ENCODE results near the gene FERMT3.

Gene FERMT3

GRCh38 chr11:64222651-64223000, 16.1 kb downstream of the FERMT3 start:
- DNase-seq = no peak

- DNase-seq = no peak
These were observed 16.6 kb downstream of the FERMT3 start for GRCh38 chr11:64223001-64223651.

GRCh38 chr11:64224151-64224890, 17.8 kb downstream of the FERMT3 start:
- DNase-seq = no peak

- DNase-seq = no peak
These were observed 18.5 kb downstream of the FERMT3 start for GRCh38 chr11:64224891-64225607.

- peak; percentile 94 for DNase-seq
These were observed 19.3 kb downstream of the FERMT3 start, which contains the start of the genes NUDT22 and TRPT1 for GRCh38 chr11:64225608-64226506. Gene NUDT22 (plus strand): TSS chr11:64226274. CDS start chr11:64226653, 379 bp downstream. Gene TRPT1 (minus strand): TSS chr11:64226186. CDS start chr11:64225860, 326 bp downstream.

GRCh38 chr11:64226507-64227051, 20.1 kb downstream of the FERMT3 start:
- peak; percentile 51 for DNase-seq

GRCh38 chr11:64227405-64227956, 21.0 kb downstream of the FERMT3 start:
- DNase-seq = no peak

- DNase-seq = no peak
These were observed 22.7 kb downstream of the FERMT3 start for GRCh38 chr11:64229090-64229743.

- DNase-seq = no peak
These were observed 23.2 kb downstream of the FERMT3 start for GRCh38 chr11:64229744-64230170.

GRCh38 chr11:64230171-64230984, 23.9 kb downstream of the FERMT3 start, which contains the start of gene DNAJC4:
Gene DNAJC4 (plus strand): TSS chr11:64230548. CDS start chr11:64230855, 307 bp downstream.
- peak; percentile 85 for DNase-seq

GRCh38 chr11:64230985-64231365, 24.5 kb downstream of the FERMT3 start:
- no peak for DNase-seq

- DNase-seq = no peak
These were observed 25.0 kb downstream of the FERMT3 start for GRCh38 chr11:64231546-64231945.

- no peak for DNase-seq
These were observed 25.9 kb downstream of the FERMT3 start for GRCh38 chr11:64232182-64232966.

GRCh38 chr11:64232967-64233315, 26.4 kb downstream of the FERMT3 start:
- no peak for DNase-seq

GRCh38 chr11:64233913-64234586, 27.5 kb downstream of the FERMT3 start, which contains the start of gene VEGFB:
Gene VEGFB (plus strand): TSS chr11:64234584. CDS start chr11:64234834, 250 bp downstream.
- peak; percentile 72 for DNase-seq

GRCh38 chr11:64234647-64235379, 28.3 kb downstream of the FERMT3 start:
- DNase-seq = no peak

GRCh38 chr11:64235437-64236161, 29.1 kb downstream of the FERMT3 start:
- DNase-seq = no peak

Measured in stimulated activated CD4-positive, alpha-beta T cell treated with anti-CD3 and anti-CD28 coated beads, Interleukin-12 subunit alpha, Interleukin-12 subunit beta, amount 100 ng/mL, for 4 hours (primary cell).